Endothelial cell (in vitro differentiated cells): ENCODE results near the gene FHAD1. TPM values are rescaled to one million over a fixed set of nuclear protein-coding genes. Genes with fewer than 3 reads are reported as not detected.
A peak's percentile ranks its signal among the peaks of the same experiment; 100 is the strongest.

Experiments
- DNase-seq: peaks from one replicate; pipeline ENCODE4 v3.0.0; 2021; ENCODE audit warnings: low spot score
- H3K27ac Mint-ChIP-seq: one replicate; pipeline ENCODE4 v1.8.0; 2021; ENCODE audit warnings: mixed read lengths, inconsistent platforms; ENCODE audit not compliant: unreplicated experiment
- H3K27me3 Mint-ChIP-seq: one replicate; pipeline ENCODE4 v1.8.0; 2021; ENCODE audit warnings: mild to moderate bottlenecking, moderate library complexity, mixed read lengths, inconsistent platforms; ENCODE audit not compliant: unreplicated experiment
- H3K36me3 Mint-ChIP-seq: one replicate; pipeline ENCODE4 v1.8.0; 2021; ENCODE audit warnings: mild to moderate bottlenecking, low read depth, mixed read lengths, inconsistent platforms; ENCODE audit not compliant: unreplicated experiment
- H3K4me1 Mint-ChIP-seq: one replicate; pipeline ENCODE4 v1.8.0; 2021; ENCODE audit warnings: mild to moderate bottlenecking, mixed read lengths, inconsistent platforms; ENCODE audit not compliant: unreplicated experiment
- H3K4me3 Mint-ChIP-seq: one replicate; pipeline ENCODE4 v1.8.0; 2021; ENCODE audit warnings: mild to moderate bottlenecking, mixed read lengths, inconsistent platforms; ENCODE audit not compliant: unreplicated experiment
- H3K9me3 Mint-ChIP-seq: one replicate; pipeline ENCODE4 v1.8.0; 2021; ENCODE audit warnings: mixed read lengths, inconsistent platforms; ENCODE audit not compliant: unreplicated experiment
- long read RNA-seq: library from polyadenylated mRNA; unstranded; transcript quantifications from one replicate; pipeline ENCODE4 v2.0.0, GENCODE V29; 2020; ENCODE audit not compliant: unreplicated experiment
- total RNA-seq: library from RNA; stranded (reverse); fragmentation: NEBNext Ultra II Directional; extraction: Animal tissue kit (Norgen Biotek cat#: 25700); gene quantifications from one replicate; pipeline ENCODE4 v1.2.1, GENCODE V29; 2021; ENCODE audit not compliant: unreplicated experiment
- TF ChIP-seq, protein P1 (sequence below): fragments of 200-600 bp; sonication (generic); IDR thresholded peaks from one replicate; pipeline ENCODE4 v1.5.0; 2021; ENCODE audit warnings: antibody characterized with exemption; ENCODE audit not compliant: unreplicated experiment

The FHAD1 gene
- total RNA-seq: 2.1 TPM
- long read RNA-seq: 0 reads

DNA sequence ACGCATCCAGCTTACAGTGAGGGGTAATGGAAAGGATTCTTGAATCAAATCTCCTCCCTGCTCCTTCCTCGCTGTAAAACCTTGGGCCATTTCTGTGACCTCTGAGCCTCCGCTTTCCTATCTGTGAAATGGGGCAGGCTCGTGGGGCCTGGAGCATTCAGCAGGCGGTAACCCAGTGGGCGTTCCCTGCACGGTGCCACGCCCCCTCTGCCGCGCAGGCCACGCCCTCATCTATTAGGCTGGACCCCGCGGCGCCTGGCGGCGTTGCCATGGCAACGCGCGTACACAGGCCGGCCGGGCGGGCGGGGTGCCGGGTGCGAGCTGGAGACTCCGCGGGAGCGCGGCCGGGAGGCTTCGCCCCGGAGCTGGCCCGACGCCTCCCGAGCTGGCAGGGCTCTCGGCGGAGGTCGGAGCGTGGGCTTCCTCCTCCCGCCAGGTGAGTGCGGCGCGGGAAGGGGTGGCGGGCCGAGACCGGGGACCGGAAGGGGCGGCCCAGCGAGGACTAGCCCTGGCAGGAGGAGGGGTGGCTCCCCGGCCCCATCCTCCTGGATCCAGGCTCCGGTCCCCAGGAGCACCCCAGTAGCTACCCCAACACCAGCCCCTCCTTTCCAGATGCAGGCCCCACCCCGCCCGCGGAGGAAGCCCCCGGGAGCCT lies at the start of gene FHAD1:
Gene FHAD1, plus strand, starts transcription at position 264 of the 655 bp plus-strand sequence. CDS start 4,562 bp downstream, outside the sequence.
- Mint-ChIP-seq H3K4me3 (peak within 1 kb of the TSS; percentile 89), H3K27ac (peak within 1 kb of the TSS; percentile 87), H3K27me3 (peaks cover 10% of the 10 kb centered on the region), H3K4me1 (peaks cover 42% of the 10 kb centered on the region), H3K9me3 (no peaks in the 10 kb centered on the region), H3K36me3 (peaks cover 6% of the 10 kb centered on the region)
- TF ChIP-seq, protein P1, sequence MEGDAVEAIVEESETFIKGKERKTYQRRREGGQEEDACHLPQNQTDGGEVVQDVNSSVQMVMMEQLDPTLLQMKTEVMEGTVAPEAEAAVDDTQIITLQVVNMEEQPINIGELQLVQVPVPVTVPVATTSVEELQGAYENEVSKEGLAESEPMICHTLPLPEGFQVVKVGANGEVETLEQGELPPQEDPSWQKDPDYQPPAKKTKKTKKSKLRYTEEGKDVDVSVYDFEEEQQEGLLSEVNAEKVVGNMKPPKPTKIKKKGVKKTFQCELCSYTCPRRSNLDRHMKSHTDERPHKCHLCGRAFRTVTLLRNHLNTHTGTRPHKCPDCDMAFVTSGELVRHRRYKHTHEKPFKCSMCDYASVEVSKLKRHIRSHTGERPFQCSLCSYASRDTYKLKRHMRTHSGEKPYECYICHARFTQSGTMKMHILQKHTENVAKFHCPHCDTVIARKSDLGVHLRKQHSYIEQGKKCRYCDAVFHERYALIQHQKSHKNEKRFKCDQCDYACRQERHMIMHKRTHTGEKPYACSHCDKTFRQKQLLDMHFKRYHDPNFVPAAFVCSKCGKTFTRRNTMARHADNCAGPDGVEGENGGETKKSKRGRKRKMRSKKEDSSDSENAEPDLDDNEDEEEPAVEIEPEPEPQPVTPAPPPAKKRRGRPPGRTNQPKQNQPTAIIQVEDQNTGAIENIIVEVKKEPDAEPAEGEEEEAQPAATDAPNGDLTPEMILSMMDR: no peak
- DNase-seq: peak; percentile 77

DNA sequence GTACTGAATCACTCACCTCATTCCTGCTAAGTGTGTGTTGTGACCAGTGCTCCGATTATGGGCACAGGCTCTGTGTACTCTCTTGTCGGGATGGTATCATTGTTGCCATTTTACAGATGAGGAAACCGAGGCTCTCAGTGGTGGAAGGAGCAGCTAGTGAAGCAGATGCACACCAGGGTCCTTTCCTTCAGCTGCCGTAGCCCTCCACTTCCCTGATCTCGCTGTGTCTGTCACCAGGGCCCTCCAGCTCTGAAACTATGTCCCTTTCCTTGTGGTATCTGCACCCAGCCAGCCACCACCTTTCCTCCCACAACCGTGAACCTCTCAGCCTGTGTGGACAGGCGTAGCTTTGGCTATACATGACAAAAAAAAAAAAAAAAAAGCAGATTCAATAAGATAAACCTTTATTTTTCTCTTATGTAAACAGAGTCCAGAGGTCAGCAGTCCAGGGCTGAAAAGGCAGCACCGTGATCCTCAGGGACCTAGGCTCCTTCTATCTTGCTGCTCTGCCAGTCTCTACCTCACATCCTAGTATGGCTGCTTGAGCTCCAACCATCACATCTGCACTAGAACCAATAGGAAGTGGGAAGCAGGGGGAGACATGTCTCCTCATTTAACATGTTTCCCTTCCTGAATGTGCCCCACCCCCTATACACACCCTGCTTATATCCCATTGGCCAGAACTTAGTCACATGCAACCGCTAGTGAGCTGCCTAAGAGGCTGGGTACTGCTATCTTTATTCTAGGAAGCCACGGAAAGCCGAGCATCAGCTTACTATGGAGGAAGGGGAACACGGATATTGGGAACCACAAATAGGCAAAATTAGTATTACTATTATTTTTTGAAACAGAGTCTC lies 49.2 kb upstream of the FHAD1 start:
- H3K4me1 Mint-ChIP-seq: peaks cover 23% of the 10 kb centered on the region
- no peak for DNase-seq
- H3K27me3 Mint-ChIP-seq: no peaks in the 10 kb centered on the region
- no peaks in the 10 kb centered on the region for H3K9me3 Mint-ChIP-seq
- TF ChIP-seq, protein P1: no peak
- H3K36me3 Mint-ChIP-seq: peaks cover 13% of the 10 kb centered on the region
- H3K4me3 Mint-ChIP-seq: no peak overlapping the region
- no peak overlapping the region for H3K27ac Mint-ChIP-seq

DNA sequence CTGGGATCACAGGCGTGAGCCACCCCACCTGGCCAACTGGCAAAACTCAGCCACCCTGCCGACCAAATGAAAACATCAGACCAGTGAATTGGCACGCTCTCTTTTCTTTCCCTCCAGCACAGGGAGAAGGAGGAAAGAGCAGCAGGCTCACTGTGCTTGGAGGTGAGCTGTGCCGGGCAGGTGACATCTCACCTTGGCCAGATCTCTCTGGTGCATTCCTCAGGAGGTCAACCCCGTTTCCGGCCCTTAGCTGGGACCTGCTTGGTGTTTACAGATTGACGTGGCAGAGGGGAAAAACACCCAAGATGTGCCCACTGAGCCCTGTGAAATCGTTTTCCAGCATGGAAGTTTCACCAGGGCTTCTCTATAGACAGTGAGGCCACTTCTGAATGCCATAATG lies 48.3 kb upstream of the FHAD1 start:
- H3K9me3 Mint-ChIP-seq: no peaks in the 10 kb centered on the region
- H3K36me3 Mint-ChIP-seq: peaks cover 13% of the 10 kb centered on the region
- DNase-seq: no peak
- H3K27ac Mint-ChIP-seq: no peak overlapping the region
- H3K4me3 Mint-ChIP-seq: no peak overlapping the region
- peaks cover 2% of the 10 kb centered on the region for H3K27me3 Mint-ChIP-seq
- TF ChIP-seq, protein P1: no peak
- peaks cover 23% of the 10 kb centered on the region for H3K4me1 Mint-ChIP-seq

DNA sequence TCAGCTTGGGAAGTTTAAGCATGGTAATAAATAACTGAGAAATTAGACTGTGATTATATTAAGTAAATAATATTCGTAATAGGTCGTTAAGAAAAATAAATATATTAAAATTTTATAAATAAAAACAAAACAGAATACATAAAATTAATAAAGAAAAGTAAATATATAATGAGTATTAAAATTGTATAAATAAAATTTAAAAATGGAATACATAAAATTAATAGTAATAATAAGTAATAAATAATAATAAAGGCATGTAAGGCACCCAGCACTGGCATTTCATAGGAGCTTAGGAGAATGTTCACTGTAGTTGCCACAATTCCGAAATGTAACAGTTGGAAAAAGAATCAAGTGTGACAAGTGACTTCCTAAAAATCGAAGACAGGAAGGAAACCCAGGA lies 45.8 kb upstream of the FHAD1 start:
- Mint-ChIP-seq H3K27ac (no peak overlapping the region), H3K9me3 (no peaks in the 10 kb centered on the region), H3K4me1 (peaks cover 30% of the 10 kb centered on the region)

More for the DNA sequence above, 45.8 kb upstream of the FHAD1 start:
- Mint-ChIP-seq H3K36me3 (peaks cover 13% of the 10 kb centered on the region), H3K27me3 (peaks cover 5% of the 10 kb centered on the region), H3K4me3 (no peak overlapping the region)
- no peak for DNase-seq
- TF ChIP-seq, protein P1: no peak
